Karpas-422 (cell line): ENCODE measurements around the gene MARK3. TPM values are rescaled to one million over a fixed set of nuclear protein-coding genes. Genes with fewer than 3 reads are reported as not detected.
"Not testable (repeated sequence)": the region's sequence is repeated elsewhere in the genome, so short reads cannot be mapped to it uniquely, and the experiment has no call there.

ENCODE experiments used
- DNase-seq: peaks from one replicate; pipeline ENCODE4 v3.0.0-alpha.2; 2015
- H2AFZ ChIP-seq: fragments of 200-600 bp; sonication (generic); 2 replicates; pipeline ENCODE4 v1.6.1; 2014; ENCODE audit warnings: antibody characterized with exemption, low read length, mixed read lengths
- H3K27ac ChIP-seq: fragments of 200-600 bp; sonication (generic); 2 replicates; pipeline ENCODE4 v1.5.1; 2014; ENCODE audit warnings: mild to moderate bottlenecking, low read length, moderate library complexity
- H3K27me3 ChIP-seq: fragments of 200-600 bp; sonication (generic); 2 replicates; pipeline ENCODE4 v1.6.1; 2014; ENCODE audit warnings: low read length, mixed read lengths
- H3K36me3 ChIP-seq: fragments of 200-600 bp; sonication (generic); 2 replicates; pipeline ENCODE4 v1.6.1; 2014; ENCODE audit warnings: low read length, mixed read lengths; ENCODE audit not compliant: insufficient read depth
- H3K4me1 ChIP-seq: fragments of 200-600 bp; sonication (generic); 2 replicates; pipeline ENCODE4 v1.6.1; 2014; ENCODE audit warnings: mild to moderate bottlenecking, low read length, mixed read lengths
- H3K4me2 ChIP-seq: fragments of 200-600 bp; sonication (generic); 2 replicates; pipeline ENCODE4 v1.6.1; 2014; ENCODE audit warnings: low read length, low read depth, mild to moderate bottlenecking; ENCODE audit not compliant: poor library complexity, severe bottlenecking
- H3K4me3 ChIP-seq: fragments of 200-600 bp; sonication (generic); 2 replicates; pipeline ENCODE4 v1.5.1; 2014; ENCODE audit warnings: mild to moderate bottlenecking, antibody characterized with exemption, low read length, mixed read lengths
- H3K79me2 ChIP-seq: fragments of 200-600 bp; sonication (generic); 2 replicates; pipeline ENCODE4 v1.6.1; 2014; ENCODE audit warnings: mild to moderate bottlenecking, low read length, mixed read lengths
- H3K9ac ChIP-seq: fragments of 200-600 bp; sonication (generic); 2 replicates; pipeline ENCODE4 v1.6.0; 2014; ENCODE audit warnings: low read length
- H3K9me2 ChIP-seq: fragments of 200-600 bp; sonication (generic), shearing (Covaris generic); replicated peaks from 2 replicates; pipeline ENCODE4 v1.6.0; 2014; ENCODE audit warnings: mild to moderate bottlenecking, low read length, moderate library complexity; ENCODE audit not compliant: insufficient read depth
- H3K9me3 ChIP-seq: fragments of 300-700, 200-600 bp; sonication (generic); 2 replicates; pipeline ENCODE4 v1.6.1; 2014; ENCODE audit warnings: low read length, mixed read lengths
- H4K20me1 ChIP-seq: fragments of 200-600 bp; sonication (generic); 2 replicates; pipeline ENCODE4 v1.6.1; 2014; ENCODE audit warnings: mild to moderate bottlenecking, antibody characterized with exemption, low read length, low read depth; ENCODE audit not compliant: insufficient read depth
- total RNA-seq: library from RNA; depleted of rRNA; stranded (reverse); fragments of >200 nt; shearing (Covaris generic); gene quantifications from 2 replicates; pipeline ENCODE4 v1.2.3, GENCODE V29; 2014; ENCODE audit warnings: low replicate concordance

MARK3 gene
- total RNA-seq, 1 experiment from 2014 or later, result 113 TPM

GRCh38 chr14:103509864-103510723 lies 124.9 kb downstream of the MARK3 start:
- H3K79me2 ChIP-seq, result no peaks in the 10 kb centered on the region
- H3K9me2 ChIP-seq, result no peaks in the 10 kb centered on the region
- no peak overlapping the region for H3K27ac ChIP-seq
- H3K4me1 ChIP-seq, result no peaks in the 10 kb centered on the region
- H3K36me3 ChIP-seq, result peaks cover 22% of the 10 kb centered on the region; the same call in 1 of the 2 replicates
- H3K9me3 ChIP-seq, result no peaks in the 10 kb centered on the region
- no peaks in the 10 kb centered on the region for H4K20me1 ChIP-seq
- H2AFZ ChIP-seq, result no peak overlapping the region
- no peaks in the 10 kb centered on the region for H3K27me3 ChIP-seq
- no peak for DNase-seq
- no peak overlapping the region for H3K4me3 ChIP-seq
- no peak overlapping the region for H3K9ac ChIP-seq
- H3K4me2 ChIP-seq, result no peak overlapping the region

- Histone ChIP-seq H3K9me3 (no peaks in the 10 kb centered on the region), H3K9me2 (no peaks in the 10 kb centered on the region), H3K9ac (no peak overlapping the region), H3K79me2 (no peaks in the 10 kb centered on the region), H3K27me3 (no peaks in the 10 kb centered on the region), H3K4me1 (no peaks in the 10 kb centered on the region), H3K36me3 (peaks cover 20% of the 10 kb centered on the region; the same call in 1 of the 2 replicates), H3K4me2 (no peak overlapping the region), H3K4me3 (no peak overlapping the region), H2AFZ (no peak overlapping the region), H3K27ac (no peak overlapping the region), H4K20me1 (no peaks in the 10 kb centered on the region)
- DNase-seq, result no peak
These were observed 125.8 kb downstream of the MARK3 start for GRCh38 chr14:103510724-103511693.

- H3K4me2 ChIP-seq, H3K79me2 ChIP-seq, H2AFZ ChIP-seq, H3K27me3 ChIP-seq, H3K9me2 ChIP-seq, H3K4me1 ChIP-seq, H3K4me3 ChIP-seq, H3K27ac ChIP-seq, H3K9me3 ChIP-seq, H4K20me1 ChIP-seq, DNase-seq, H3K9ac ChIP-seq: not testable (repeated sequence)
- H3K36me3 ChIP-seq, result peaks cover 17% of the 10 kb centered on the region; the same call in 1 of the 2 replicates
These were observed 127.0 kb downstream of the MARK3 start for GRCh38 chr14:103512180-103512579.

GRCh38 chr14:103512701-103513611 lies 127.7 kb downstream of the MARK3 start:
- no peak overlapping the region for H2AFZ ChIP-seq
- no peak overlapping the region for H3K9ac ChIP-seq
- H3K9me3 ChIP-seq, result no peaks in the 10 kb centered on the region
- H3K4me3 ChIP-seq, result no peak overlapping the region
- no peaks in the 10 kb centered on the region for H4K20me1 ChIP-seq
- no peak overlapping the region for H3K27ac ChIP-seq
- DNase-seq, result no peak
- H3K36me3 ChIP-seq, result peaks cover 13% of the 10 kb centered on the region; the same call in 1 of the 2 replicates
- H3K4me2 ChIP-seq, result no peak overlapping the region
- H3K79me2 ChIP-seq, result no peaks in the 10 kb centered on the region
- H3K4me1 ChIP-seq, result peaks cover under 1% of the 10 kb centered on the region; the same call in 1 of the 2 replicates
- no peaks in the 10 kb centered on the region for H3K9me2 ChIP-seq
- H3K27me3 ChIP-seq, result no peaks in the 10 kb centered on the region

- DNase-seq, result no peak
- H3K9me3 ChIP-seq, result no peaks in the 10 kb centered on the region
These were observed 129.6 kb downstream of the MARK3 start for GRCh38 chr14:103514596-103515421.

GRCh38 chr14:103516426-103517173 lies 131.4 kb downstream of the MARK3 start:
- DNase-seq, result no peak
- no peaks in the 10 kb centered on the region for H4K20me1 ChIP-seq
- H3K9ac ChIP-seq, result no peak overlapping the region
- H3K4me3 ChIP-seq, result no peak overlapping the region
- H3K4me2 ChIP-seq, result no peak overlapping the region
- no peak overlapping the region for H3K27ac ChIP-seq
- peaks cover 34% of the 10 kb centered on the region for H3K4me1 ChIP-seq
- no peaks in the 10 kb centered on the region for H3K27me3 ChIP-seq
- no peak overlapping the region for H2AFZ ChIP-seq
- H3K79me2 ChIP-seq, result no peaks in the 10 kb centered on the region
- no peaks in the 10 kb centered on the region for H3K9me3 ChIP-seq
- no peaks in the 10 kb centered on the region for H3K9me2 ChIP-seq
- H3K36me3 ChIP-seq, result peaks cover 3% of the 10 kb centered on the region; the same call in 1 of the 2 replicates

More at GRCh38 chr14:103514596-103515421, 129.6 kb downstream of the MARK3 start:
- no peak overlapping the region for H3K27ac ChIP-seq
- H3K79me2 ChIP-seq, result no peaks in the 10 kb centered on the region
- no peaks in the 10 kb centered on the region for H3K9me2 ChIP-seq
- peaks cover 3% of the 10 kb centered on the region; the same call in 1 of the 2 replicates for H3K36me3 ChIP-seq
- H3K27me3 ChIP-seq, result no peaks in the 10 kb centered on the region
- H2AFZ ChIP-seq, result no peak overlapping the region
- no peaks in the 10 kb centered on the region for H4K20me1 ChIP-seq
- H3K4me3 ChIP-seq, result no peak overlapping the region
- H3K9ac ChIP-seq, result no peak overlapping the region
- H3K4me1 ChIP-seq, result peaks cover 19% of the 10 kb centered on the region
- no peak overlapping the region for H3K4me2 ChIP-seq
